BLaER1 (cell line): Measurements from ENCODE around the gene C1orf35.
A peak's percentile ranks its signal among the peaks of the same experiment; 100 is the strongest.

Experiments
- H3K27ac ChIP-seq: shearing (Covaris generic); formaldehyde crosslinking; 2 replicates; pipeline ENCODE4 v1.8.1; 2022
- H3K27me3 ChIP-seq: shearing (Covaris generic); formaldehyde crosslinking; 2 replicates; pipeline ENCODE4 v1.8.1; 2022
- H3K36me3 ChIP-seq: shearing (Covaris generic); formaldehyde crosslinking; 2 replicates; pipeline ENCODE4 v1.8.1; 2022
- H3K4me1 ChIP-seq: shearing (Covaris generic); formaldehyde crosslinking; 2 replicates; pipeline ENCODE4 v1.8.1; 2022
- H3K4me2 ChIP-seq: shearing (Covaris generic); formaldehyde crosslinking; 2 replicates; pipeline ENCODE4 v1.8.1; 2022
- H3K4me3 ChIP-seq: shearing (Covaris generic); formaldehyde crosslinking; 2 replicates; pipeline ENCODE4 v1.8.1; 2022
- H3K9ac ChIP-seq: shearing (Covaris generic); formaldehyde crosslinking; 2 replicates; pipeline ENCODE4 v1.8.1; 2022
- H3K9me3 ChIP-seq: shearing (Covaris generic); formaldehyde crosslinking; 2 replicates; pipeline ENCODE4 v1.8.1; 2022
- H4K20me1 ChIP-seq: shearing (Covaris generic); formaldehyde crosslinking; 2 replicates; pipeline ENCODE4 v1.8.1; 2022
- Cebpa-rat ChIP-seq: shearing (Covaris generic); IDR thresholded peaks from 2 replicates; pipeline ENCODE4 v1.8.1; 2022

The C1orf35 gene

DNA sequence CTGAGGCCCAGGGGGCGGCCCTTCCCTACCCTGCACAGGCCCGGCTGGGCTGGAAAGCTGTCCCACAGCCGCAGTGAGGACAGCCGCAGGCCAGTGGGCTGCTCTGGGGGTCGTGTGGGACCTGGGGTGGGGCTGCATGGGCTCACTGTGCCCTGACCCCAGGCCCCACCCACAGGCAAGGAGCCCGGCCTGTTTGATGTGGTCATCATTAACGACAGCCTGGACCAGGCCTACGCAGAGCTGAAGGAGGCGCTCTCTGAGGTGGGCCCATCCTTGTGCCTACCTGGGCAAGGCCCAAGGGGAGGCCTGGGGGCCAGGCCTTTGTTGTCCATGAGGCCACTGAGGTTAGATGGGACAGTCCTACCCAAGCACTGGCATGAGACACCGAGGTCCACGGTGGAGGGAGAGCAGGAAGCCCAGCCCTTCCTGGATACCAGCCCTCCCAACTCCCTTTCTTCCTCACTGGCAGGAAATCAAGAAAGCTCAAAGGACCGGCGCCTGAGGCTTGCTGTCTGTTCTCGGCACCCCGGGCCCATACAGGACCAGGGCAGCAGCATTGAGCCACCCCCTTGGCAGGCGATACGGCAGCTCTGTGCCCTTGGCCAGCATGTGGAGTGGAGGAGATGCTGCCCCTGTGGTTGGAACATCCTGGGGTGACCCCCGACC lies 45.2 kb upstream of the C1orf35 start:
- Histone ChIP-seq H4K20me1 (peaks cover 95% of the 10 kb centered on the region), H3K4me3 (no peak overlapping the region), H3K4me1 (peaks cover 81% of the 10 kb centered on the region), H3K4me2 (peak overlapping the region; percentile 73), H3K9me3 (no peaks in the 10 kb centered on the region), H3K9ac (peak overlapping the region; percentile 64), H3K36me3 (peaks cover 52% of the 10 kb centered on the region), H3K27ac (peak overlapping the region; percentile 73), H3K27me3 (no peaks in the 10 kb centered on the region)
- no peak for TF ChIP-seq Cebpa-rat

DNA sequence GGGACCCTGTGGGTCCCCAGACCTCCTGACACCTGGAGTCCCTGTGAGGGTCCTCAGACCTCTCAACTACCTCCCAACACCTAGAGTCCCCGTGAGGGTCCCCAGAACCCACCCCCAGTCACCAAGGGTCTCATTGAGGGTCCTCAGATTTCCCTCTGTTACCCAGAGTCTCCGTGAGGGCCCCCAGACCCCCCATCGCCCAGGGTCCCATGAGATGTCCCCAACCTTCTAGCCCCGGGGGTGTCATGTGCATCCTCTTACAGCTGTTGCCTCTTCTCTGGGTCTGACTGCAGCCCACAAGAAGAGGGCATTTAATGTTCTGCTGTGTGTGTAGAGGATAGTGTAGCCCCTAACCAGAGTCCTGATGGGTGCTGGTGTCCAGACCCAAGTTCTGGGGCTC lies 44.6 kb upstream of the C1orf35 start:
- peak overlapping the region; percentile 73 for H3K4me2 ChIP-seq
- no peak for TF ChIP-seq Cebpa-rat
- peaks cover 52% of the 10 kb centered on the region for H3K36me3 ChIP-seq
- H4K20me1 ChIP-seq = peaks cover 99% of the 10 kb centered on the region
- peak overlapping the region; percentile 64 for H3K9ac ChIP-seq
- H3K27ac ChIP-seq = peak overlapping the region; percentile 73
- H3K4me3 ChIP-seq = no peak overlapping the region
- H3K9me3 ChIP-seq = no peaks in the 10 kb centered on the region
- no peaks in the 10 kb centered on the region for H3K27me3 ChIP-seq
- H3K4me1 ChIP-seq = peaks cover 82% of the 10 kb centered on the region

DNA sequence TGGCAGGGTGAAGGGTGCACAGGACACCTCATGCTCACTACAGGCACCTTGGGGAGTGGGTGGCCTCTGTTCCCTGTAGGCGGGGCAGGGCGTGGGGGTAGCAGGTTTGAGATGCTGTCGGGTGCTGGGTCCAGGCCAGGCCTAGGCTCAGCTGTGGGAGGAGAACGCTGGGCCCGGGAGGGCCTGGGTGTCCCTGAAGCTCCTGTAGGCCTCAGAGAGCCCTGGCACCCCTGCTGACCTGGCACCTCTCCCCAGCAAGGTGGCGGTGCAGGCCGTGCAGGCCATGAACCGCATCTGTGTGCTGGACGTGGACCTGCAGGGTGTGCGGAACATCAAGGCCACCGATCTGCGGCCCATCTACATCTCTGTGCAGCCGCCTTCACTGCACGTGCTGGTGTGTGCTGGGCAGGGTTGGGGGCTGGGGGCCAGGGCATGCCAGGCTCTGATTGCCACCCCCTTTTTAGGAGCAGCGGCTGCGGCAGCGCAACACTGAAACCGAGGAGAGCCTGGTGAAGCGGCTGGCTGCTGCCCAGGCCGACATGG lies 44.1 kb upstream of the C1orf35 start:
- no peak for TF ChIP-seq Cebpa-rat
- H3K4me2 ChIP-seq = peak overlapping the region; percentile 73
- H3K27ac ChIP-seq = peak overlapping the region; percentile 73
- H3K36me3 ChIP-seq = peaks cover 52% of the 10 kb centered on the region
- peaks cover 99% of the 10 kb centered on the region for H4K20me1 ChIP-seq
- no peaks in the 10 kb centered on the region for H3K9me3 ChIP-seq
- H3K9ac ChIP-seq = peak overlapping the region; percentile 64; the same call in 1 of the 2 replicates
- H3K27me3 ChIP-seq = no peaks in the 10 kb centered on the region
- peaks cover 82% of the 10 kb centered on the region for H3K4me1 ChIP-seq
- H3K4me3 ChIP-seq = no peak overlapping the region

DNA sequence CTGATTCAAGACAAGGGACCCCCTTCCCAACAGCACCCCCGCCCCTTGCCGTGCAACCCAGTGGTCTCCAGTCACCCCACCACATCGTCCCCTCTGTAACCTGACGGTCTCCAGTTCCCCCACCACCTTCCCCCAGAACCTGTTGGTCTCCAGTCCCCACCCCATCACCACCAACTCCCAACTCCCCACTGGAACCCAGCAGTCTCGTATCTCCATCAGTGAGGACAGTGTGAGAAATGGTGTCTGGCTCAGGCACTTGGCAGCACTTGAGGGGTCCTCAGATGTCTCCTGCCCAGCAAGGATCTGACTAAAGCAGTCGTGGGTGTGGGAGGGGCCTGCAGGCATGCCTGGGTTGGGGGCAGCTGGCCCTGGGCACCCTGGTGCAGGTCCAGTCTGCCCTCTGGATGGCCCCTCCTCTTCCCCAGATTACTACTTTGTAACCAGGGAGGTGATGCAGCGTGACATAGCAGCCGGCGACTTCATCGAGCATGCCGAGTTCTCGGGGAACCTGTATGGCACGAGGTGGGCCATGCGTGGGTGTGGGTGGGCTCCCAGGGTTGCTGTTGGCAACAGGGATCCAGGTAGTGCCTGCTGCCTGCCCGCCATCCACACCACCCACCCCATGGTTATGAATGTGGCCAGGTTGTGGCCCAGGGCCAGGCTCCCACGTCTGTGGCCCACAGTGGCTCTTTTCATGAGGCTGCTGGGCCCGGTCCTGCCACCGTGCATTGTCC lies 43.5 kb upstream of the C1orf35 start:
- Histone ChIP-seq H3K9me3 (no peaks in the 10 kb centered on the region), H3K4me1 (peaks cover 83% of the 10 kb centered on the region), H3K9ac (no peak overlapping the region), H3K27me3 (no peaks in the 10 kb centered on the region), H3K36me3 (peaks cover 52% of the 10 kb centered on the region), H3K27ac (0 out of 2 replicates have a peak overlapping the region, but pooled peaks have one; percentile 30), H3K4me2 (no peak overlapping the region; the same call in 1 of the 2 replicates), H4K20me1 (peaks cover 99% of the 10 kb centered on the region), H3K4me3 (no peak overlapping the region)
- no peak for TF ChIP-seq Cebpa-rat

DNA sequence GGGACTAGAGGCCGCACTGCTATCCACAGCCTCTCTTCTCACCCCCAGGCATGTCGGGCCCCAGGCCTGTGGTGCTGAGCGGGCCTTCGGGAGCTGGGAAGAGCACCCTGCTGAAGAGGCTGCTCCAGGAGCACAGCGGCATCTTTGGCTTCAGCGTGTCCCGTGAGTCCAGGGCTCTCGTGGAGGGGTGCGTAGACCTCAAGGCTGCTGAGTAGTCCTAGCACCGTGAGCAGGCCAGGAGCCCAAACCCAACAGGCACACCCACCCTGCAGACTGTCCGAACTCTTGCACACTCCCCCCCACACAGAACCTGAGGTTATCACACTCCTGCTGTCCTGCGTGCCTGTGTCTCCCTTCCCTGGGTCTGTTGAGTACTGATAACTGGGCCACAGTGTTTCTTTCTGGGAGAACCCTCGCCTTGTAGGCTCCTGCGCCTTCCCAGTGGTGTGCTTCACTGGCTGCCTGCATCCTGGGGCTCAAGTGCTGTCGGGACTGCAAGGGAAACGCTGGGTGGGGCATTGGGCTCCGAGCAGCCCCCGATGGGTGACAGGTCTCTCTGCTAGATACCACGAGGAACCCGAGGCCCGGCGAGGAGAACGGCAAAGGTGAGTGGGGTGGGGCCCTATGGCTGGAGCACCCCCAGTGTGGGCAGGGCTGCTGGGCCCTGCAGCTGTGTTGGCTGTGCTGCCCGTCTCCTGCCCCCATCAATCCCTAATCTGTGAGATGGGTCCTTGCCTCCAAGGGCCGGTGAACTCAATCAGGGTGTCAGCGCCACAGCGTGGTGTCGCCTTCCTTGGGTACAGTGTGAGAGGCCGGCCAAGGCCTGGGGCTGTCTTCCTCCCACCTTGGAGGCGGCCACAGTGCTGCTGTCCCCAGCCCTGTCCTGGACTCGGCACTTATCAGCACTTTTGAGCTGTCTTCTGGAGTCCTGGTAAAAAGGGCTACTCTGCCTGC lies 42.6 kb upstream of the C1orf35 start:
- H4K20me1 ChIP-seq = peaks cover 99% of the 10 kb centered on the region
- no peaks in the 10 kb centered on the region for H3K27me3 ChIP-seq
- peaks cover 87% of the 10 kb centered on the region for H3K4me1 ChIP-seq
- H3K4me2 ChIP-seq = peak overlapping the region; percentile 91
- H3K4me3 ChIP-seq = no peak overlapping the region
- peaks cover 52% of the 10 kb centered on the region for H3K36me3 ChIP-seq
- H3K27ac ChIP-seq = peak overlapping the region; percentile 56
- H3K9ac ChIP-seq = peak overlapping the region; percentile 69; the same call in 1 of the 2 replicates
- no peaks in the 10 kb centered on the region for H3K9me3 ChIP-seq
- no peak for TF ChIP-seq Cebpa-rat

DNA sequence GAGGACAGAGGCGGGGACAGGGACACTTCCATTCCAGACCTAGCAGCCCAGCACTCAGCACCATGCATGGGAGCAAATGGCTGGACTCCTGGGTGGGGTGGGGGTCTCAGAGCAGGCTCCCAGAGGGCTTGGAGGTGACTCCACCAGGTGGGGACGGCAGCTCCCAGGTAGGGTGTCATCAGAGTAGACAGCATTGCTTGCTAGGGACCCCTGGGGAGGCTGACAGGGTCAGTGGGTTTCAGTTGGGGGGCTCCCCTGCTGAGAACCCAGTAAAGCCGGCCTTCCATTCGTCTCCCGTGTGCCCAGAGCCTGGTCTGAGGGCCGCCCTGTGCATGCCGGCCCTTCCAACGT lies 41.8 kb upstream of the C1orf35 start:
- Histone ChIP-seq H3K4me3 (no peak overlapping the region), H3K9ac (peak overlapping the region; percentile 69), H3K9me3 (no peaks in the 10 kb centered on the region), H3K27ac (peak overlapping the region; percentile 56), H3K4me2 (peak overlapping the region; percentile 91), H3K27me3 (no peaks in the 10 kb centered on the region), H3K4me1 (peaks cover 85% of the 10 kb centered on the region), H4K20me1 (peaks cover 98% of the 10 kb centered on the region), H3K36me3 (peaks cover 50% of the 10 kb centered on the region)
- TF ChIP-seq Cebpa-rat = no peak

DNA sequence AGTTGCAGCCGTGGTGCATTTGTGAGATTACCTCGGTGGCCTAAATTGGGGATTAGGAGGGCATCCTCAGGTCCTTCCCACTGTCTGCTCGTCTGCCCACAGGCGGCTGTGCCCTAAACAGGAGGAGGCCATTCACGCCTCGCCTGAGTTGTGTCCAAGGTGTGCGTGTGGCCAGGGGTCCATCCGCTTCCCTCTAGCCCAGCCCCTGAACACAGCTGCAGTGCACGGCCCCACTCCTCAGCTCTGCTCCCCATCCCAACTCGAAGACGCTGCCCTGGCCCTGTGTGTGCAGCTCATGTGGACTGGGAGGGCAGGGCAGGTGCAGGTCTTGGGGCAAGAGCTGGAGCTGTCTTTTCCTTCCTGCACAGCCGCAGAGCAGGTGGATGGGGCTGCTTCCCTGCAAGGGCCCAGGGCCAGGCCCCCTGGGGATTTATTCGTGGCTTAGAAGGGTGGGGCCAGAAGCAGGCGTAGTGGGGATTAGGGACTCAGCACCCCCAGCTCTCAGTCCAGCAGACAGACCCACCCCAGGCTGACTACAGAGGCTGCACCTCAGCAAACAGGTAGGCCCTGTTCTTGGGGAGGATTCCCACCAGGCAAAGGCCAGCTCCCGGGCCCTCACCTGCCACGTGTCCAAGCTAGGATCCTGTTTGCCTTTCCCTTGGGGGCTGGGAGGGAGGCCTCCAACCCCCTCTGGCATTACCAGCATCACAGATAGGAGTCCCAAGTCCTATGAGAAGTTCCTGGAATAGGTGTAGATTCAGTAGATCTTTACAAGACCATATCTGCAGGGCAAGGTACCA lies 41.3 kb upstream of the C1orf35 start:
- Histone ChIP-seq H3K4me2 (peak overlapping the region; percentile 91), H3K9me3 (no peaks in the 10 kb centered on the region), H3K27me3 (no peaks in the 10 kb centered on the region), H4K20me1 (peaks cover 92% of the 10 kb centered on the region), H3K4me1 (peaks cover 83% of the 10 kb centered on the region), H3K36me3 (peaks cover 45% of the 10 kb centered on the region), H3K9ac (peak overlapping the region; percentile 69), H3K27ac (peak overlapping the region; percentile 56), H3K4me3 (peak overlapping the region; percentile 42; the same call in 1 of the 2 replicates)
- TF ChIP-seq Cebpa-rat = no peak

DNA sequence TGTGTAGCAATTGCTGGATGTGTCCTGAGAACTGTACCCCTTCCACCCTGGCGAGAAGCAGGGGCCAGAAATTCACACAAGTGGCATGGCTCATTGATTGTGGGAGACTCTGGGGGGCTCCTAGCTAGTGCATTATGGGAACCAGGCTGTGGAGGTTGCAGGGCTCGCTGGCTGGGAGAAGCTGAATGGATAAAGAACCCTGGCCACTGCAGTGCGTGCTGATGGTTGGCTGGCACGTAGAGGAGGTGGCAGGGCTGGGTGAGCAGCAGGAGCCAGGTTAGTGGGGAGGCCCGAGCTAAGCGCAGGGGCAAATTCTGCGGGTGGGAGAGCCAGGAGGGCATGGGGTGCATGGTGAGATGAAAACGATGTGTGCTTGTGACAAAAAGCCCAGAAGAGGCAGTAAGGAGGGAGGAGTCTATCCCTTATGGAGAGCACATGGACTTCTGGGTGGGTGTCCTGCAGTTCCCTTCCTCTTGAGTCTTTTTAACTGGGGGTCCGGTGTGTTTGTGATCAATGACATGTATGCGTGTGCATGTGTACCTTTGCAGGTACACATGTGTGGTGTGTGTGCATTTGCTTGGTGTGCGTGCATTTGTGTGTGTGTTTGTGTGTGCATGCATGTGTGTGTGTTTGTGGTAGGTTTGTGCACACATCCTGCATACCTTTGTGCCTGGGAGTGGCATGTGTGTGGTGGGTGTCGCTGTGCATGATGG lies 40.5 kb upstream of the C1orf35 start:
- Histone ChIP-seq H3K4me1 (peaks cover 83% of the 10 kb centered on the region), H3K4me3 (no peak overlapping the region; the same call in 1 of the 2 replicates), H4K20me1 (peaks cover 85% of the 10 kb centered on the region), H3K27me3 (no peaks in the 10 kb centered on the region), H3K9me3 (no peaks in the 10 kb centered on the region), H3K36me3 (peaks cover 38% of the 10 kb centered on the region), H3K27ac (peak overlapping the region; percentile 90), H3K9ac (peak overlapping the region; percentile 69), H3K4me2 (peak overlapping the region; percentile 91)
- no peak for TF ChIP-seq Cebpa-rat
